ENCODE data around the gene ARPC4.

DNA sequence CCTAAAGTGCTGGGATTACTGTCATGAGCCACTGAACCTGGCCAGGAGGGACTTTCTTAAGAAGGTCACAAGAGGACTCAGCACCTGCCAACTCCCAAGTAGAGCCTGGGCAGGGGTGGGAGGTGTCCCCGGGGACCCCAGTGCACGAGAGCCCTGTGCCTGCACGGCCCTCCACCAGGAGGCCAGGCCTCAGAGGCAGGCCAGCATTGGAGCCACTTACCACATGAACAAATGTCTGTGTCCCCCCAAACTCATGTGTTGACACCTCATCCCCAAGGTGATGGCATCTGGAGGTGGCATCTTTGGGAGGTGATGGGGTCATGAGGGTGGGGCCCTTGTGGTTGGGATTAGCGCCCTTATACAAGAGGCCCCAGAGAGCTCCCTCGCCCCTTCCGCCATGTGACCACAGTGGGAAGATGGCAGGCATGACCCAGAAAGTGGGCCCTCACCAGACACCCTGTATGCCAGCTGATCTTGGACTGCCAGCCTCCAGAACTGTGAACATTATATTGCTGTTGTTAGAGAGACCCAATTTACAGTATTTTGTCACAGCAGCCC lies 54.1 kb downstream of the ARPC4 start:
- TF ChIP-seq, protein P1, sequence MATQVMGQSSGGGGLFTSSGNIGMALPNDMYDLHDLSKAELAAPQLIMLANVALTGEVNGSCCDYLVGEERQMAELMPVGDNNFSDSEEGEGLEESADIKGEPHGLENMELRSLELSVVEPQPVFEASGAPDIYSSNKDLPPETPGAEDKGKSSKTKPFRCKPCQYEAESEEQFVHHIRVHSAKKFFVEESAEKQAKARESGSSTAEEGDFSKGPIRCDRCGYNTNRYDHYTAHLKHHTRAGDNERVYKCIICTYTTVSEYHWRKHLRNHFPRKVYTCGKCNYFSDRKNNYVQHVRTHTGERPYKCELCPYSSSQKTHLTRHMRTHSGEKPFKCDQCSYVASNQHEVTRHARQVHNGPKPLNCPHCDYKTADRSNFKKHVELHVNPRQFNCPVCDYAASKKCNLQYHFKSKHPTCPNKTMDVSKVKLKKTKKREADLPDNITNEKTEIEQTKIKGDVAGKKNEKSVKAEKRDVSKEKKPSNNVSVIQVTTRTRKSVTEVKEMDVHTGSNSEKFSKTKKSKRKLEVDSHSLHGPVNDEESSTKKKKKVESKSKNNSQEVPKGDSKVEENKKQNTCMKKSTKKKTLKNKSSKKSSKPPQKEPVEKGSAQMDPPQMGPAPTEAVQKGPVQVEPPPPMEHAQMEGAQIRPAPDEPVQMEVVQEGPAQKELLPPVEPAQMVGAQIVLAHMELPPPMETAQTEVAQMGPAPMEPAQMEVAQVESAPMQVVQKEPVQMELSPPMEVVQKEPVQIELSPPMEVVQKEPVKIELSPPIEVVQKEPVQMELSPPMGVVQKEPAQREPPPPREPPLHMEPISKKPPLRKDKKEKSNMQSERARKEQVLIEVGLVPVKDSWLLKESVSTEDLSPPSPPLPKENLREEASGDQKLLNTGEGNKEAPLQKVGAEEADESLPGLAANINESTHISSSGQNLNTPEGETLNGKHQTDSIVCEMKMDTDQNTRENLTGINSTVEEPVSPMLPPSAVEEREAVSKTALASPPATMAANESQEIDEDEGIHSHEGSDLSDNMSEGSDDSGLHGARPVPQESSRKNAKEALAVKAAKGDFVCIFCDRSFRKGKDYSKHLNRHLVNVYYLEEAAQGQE (IDR thresholded peaks at IDR 0.05; ENCODE audit: low read depth) = no peak
- no peak for TF ChIP-seq CEBPB (IDR thresholded peaks at IDR 0.05)
- TF ChIP-seq EP300 (IDR thresholded peaks at IDR 0.05; ENCODE audit: borderline replicate concordance) = no peak
- TF ChIP-seq, protein P2, sequence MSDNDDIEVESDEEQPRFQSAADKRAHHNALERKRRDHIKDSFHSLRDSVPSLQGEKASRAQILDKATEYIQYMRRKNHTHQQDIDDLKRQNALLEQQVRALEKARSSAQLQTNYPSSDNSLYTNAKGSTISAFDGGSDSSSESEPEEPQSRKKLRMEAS (IDR thresholded peaks at IDR 0.05) = no peak
- no peak for TF ChIP-seq FOXM1 (IDR thresholded peaks at IDR 0.05; ENCODE audit: borderline replicate concordance, low read depth)
- no peak for TF ChIP-seq EGR1 (IDR thresholded peaks at IDR 0.05)

All from Ishikawa (cell line).